Vagina (tissue), 2 donors: Measurements from ENCODE around the gene STX7.

Experiments used
- CTCF ChIP-seq, 3 experiments: fragments of 450-650 bp in 2 of 3; fragments of 200-600 bp in 1 of 3; sonication (generic) in 1 of 3; IDR thresholded peaks; one replicate each; pipeline ENCODE4 v1.5.1; 2017 to 2019; ENCODE audit warnings: antibody characterized with exemption in 3 of 3, mild to moderate bottlenecking in 2 of 3, moderate library complexity in 2 of 3
- POLR2AphosphoS5 ChIP-seq, 2 donors: sonication (generic); formaldehyde crosslinking; IDR thresholded peaks; one replicate each; pipeline ENCODE4 v1.9.0; 2017; ENCODE audit warnings: antibody characterized with exemption in 2 of 2, mild to moderate bottlenecking in 2 of 2, low read depth in 1 of 2; ENCODE audit not compliant: insufficient read depth in 1 of 2

DNA sequence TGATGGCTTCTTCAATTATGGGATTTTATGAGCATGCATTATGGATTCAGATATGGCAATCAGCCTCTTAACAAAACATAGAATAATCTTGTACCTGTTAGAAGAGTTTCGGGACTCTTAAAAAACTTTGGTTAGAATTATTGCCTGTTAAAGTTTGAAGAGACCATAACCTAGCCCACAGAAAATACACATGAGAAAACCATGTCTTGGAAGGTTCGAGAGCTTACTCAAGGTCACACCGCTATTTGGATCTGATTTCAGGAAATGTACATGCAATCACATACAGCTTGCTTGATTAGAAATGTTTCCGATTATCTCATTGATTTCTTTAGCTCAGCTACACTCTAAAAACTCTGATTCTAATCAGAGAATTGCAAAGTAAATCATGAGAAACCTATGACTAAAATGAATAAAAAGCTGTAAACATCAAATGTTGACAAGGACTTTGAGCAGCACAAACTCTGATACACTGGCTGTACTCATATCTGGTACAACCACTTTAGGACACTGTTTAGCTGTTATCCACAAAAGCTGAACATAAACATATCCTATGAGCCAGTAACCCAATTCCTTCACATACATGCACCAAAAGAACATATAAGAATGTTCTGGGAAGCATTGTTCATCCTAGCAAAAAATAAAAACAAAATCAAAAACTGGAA lies 16.3 kb downstream of the STX7 start:
- TF ChIP-seq CTCF (IDR thresholded peaks at IDR 0.05), result no peak
- no peak for TF ChIP-seq POLR2AphosphoS5 (IDR thresholded peaks at IDR 0.05; ENCODE audit: insufficient read depth in 1 of 2, low read depth in 1 of 2)
